Right lobe of liver (tissue), 4 donors: Measurements from ENCODE around the gene TFRC.

ENCODE experiments used
- POLR2A ChIP-seq: fragments of 450-650 bp; IDR thresholded peaks from one replicate; pipeline ENCODE4 v1.6.1; 2017; ENCODE audit warnings: antibody characterized with exemption, mild to moderate bottlenecking
- TF ChIP-seq, protein P1 (sequence below), 4 donors: fragments of 200-600 bp in 3 of 4; fragments of 450-650 bp in 1 of 4; IDR thresholded peaks; one replicate each; pipeline versions ENCODE4 v1.5.1 to v1.8.0; 2016 to 2022; ENCODE audit warnings: antibody characterized with exemption in 4 of 4, mild to moderate bottlenecking in 2 of 4
- donor health status: DM: no; HTN: no; CAD: no.
- donor health status: DM: no; HTN: no; CAD: no.
- donor health status: DM: no; HTN: yes; CAD: no.

DNA sequence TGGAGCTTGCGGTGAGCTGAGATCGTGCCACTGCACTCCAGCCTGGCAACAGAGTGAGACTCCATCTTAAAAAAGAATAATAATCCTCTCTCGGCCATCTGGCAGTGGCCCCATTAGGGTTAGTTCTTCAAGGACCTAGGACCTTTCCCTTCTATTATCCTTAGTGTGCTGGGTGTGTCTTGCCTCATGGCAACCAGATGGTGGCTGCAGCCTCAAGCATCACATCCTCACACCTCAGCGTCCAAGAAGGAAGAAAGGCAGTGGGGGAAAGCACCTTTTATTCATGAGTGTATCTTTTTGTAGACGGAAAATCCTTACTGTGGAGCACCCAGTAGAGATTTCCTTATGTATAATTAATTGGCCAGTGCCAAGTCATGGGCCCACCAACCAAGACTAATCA is 42.7 kb upstream of the TFRC start:
- TF ChIP-seq, protein P1, sequence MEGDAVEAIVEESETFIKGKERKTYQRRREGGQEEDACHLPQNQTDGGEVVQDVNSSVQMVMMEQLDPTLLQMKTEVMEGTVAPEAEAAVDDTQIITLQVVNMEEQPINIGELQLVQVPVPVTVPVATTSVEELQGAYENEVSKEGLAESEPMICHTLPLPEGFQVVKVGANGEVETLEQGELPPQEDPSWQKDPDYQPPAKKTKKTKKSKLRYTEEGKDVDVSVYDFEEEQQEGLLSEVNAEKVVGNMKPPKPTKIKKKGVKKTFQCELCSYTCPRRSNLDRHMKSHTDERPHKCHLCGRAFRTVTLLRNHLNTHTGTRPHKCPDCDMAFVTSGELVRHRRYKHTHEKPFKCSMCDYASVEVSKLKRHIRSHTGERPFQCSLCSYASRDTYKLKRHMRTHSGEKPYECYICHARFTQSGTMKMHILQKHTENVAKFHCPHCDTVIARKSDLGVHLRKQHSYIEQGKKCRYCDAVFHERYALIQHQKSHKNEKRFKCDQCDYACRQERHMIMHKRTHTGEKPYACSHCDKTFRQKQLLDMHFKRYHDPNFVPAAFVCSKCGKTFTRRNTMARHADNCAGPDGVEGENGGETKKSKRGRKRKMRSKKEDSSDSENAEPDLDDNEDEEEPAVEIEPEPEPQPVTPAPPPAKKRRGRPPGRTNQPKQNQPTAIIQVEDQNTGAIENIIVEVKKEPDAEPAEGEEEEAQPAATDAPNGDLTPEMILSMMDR (IDR thresholded peaks at IDR 0.05) = no peak
- no peak for TF ChIP-seq POLR2A
